ENCODE measurements around the gene FGFR4.

FGFR4 gene

GRCh38 chr5:177132136-177133095, 45.7 kb downstream of the FGFR4 start:
- DNase-seq, result no peak

DNA sequence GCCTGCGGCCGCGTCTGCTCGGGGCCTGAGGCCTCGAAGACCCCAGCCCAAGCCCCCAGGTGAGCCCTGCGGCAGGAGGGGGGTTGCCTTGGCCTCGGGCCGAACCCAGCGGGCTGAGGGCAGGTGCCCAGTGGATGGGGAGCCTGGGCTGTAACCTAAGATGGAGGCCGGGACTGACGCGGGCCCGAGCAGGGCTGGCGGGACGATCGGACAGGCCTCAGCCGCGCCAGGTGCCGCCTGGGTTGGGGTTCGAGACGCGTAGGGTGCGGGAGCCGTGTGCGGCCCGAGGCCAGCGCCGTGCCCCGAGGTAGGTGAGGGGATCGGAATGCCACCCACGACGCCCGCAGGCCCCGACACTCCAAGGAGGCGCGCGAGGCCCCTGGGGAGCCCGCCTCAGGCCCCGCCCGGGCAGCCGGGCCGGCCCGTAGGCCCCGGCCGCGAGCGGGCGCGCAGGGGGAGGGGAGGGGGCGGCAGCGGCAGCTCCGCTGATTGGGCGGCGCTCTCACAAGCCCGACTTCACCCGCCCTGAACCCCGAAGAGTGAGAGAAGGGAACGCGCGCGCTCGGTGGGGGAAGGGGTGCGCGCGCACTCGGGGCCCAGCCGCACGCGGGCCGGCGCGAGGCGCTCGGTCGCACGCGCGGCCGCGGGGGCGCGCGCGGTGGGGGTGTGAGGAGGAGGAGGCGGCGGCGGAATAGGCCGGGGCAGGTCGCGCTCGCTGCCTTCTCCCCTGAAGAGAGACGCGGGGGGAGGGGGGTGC, 46.6 kb downstream of the FGFR4 start, which contains the start of gene NSD1:
Gene NSD1 (plus strand): TSS at position 678 of the 757 bp plus-strand sequence. CDS start 1,331 bp downstream, outside the sequence.
- DNase-seq, result peak; percentile 86 to 89

DNA sequence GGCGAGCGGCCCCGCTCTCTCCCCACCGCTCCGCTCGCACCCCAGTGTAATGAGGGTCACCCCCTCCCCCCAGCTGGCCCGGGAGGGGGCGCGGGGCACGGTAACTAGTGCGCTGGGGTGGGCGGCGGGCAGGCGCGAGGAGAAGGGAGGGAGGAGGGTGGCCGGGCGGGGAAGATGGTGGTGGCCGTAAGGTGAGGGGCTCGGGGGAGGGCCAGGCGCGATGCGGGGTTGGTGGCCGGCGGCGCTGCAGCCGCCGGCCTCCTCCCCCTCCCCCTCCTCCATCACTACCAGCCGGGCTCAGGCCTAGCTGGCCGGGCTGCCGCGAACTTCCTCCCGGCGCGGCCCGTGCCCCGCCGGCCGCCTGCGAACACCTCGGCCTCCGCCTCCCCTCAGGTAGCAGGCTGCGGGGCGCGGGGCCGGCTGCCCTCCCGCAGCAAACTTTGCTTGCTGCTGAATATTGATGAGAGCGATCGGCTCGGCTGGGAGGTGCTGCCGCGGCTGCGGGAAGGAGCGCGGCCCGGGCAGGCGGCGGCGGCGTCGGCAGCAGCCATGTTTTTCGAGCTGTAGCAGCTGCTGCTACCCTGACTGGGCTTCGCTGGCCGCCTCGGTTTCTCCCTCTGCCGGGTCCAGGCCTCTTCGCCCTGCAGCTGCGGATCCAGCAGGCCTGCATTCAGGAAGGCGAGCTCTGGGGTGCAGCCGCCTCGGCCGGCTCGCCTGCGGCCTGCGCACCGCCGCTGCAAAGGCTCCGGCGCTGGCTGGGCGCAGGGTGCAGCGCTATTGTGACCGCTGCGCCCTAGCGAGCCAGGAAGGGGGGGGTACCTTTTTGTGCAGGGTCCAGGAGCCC, 47.4 kb downstream of the FGFR4 start:
- peak; percentile 30 to 39 for DNase-seq

DNA sequence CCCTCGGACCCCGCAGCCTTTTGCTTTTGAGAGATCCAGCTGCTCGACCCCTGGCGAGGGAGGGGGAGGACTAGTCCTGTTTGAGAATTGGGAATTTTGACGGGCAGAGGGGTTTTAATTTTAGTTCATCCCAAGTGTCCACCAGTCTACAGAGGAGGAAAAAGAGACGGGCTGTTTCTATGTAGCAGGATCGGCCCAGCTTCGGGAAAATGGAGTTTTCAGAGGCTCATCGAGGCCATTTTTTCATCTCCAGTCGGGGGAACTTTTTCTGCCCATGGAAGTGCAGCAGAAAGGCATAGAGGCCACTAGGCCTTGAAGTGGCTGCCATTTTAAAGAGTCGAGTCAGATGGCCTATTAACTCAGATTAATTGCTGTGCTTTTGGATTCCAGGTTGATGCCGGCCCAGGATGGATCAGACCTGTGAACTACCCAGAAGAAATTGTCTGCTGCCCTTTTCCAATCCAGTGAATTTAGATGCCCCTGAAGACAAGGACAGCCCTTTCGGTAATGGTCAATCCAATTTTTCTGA, 48.0 kb downstream of the FGFR4 start:
- no peak for DNase-seq

DNA sequence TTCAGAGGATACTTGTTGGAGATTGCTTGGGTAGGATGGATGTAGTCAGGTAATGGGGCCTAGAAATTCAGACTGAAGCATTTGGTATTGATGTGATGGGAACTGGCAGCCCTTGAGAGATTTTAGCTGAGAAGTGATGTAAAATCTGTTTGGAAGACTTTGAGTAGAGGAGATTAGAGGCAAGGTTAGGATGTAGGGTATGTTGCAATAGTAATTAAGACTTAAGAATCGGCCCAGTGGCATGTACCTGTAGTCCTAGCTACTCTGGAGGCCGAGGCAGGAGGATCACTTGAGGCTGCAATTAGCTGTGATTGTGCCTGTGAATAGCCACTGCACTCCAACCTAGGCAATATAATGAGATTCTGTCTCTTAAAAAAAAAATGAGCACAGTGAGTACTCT, 53.6 kb downstream of the FGFR4 start:
- no peak for DNase-seq

DNA sequence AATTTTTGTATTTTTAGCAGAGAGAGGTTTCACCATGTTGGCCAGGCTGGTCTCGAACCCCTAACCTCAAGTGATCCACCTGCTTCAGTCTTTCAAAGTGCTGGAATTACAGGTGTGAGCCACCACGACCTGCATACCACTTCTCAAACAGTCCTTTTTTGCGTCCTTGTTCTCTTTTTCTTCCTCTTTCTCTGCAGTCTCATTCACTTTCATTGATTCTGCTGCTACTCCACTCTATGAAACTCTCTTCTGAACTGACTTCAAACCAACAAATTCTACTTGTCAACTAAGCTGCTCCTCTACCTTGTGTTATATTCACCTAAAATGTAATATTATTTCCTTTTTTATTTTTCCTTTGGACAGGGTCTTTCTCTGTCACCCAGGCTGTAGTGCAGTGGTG, 54.8 kb downstream of the FGFR4 start:
- no peak for DNase-seq

DNA sequence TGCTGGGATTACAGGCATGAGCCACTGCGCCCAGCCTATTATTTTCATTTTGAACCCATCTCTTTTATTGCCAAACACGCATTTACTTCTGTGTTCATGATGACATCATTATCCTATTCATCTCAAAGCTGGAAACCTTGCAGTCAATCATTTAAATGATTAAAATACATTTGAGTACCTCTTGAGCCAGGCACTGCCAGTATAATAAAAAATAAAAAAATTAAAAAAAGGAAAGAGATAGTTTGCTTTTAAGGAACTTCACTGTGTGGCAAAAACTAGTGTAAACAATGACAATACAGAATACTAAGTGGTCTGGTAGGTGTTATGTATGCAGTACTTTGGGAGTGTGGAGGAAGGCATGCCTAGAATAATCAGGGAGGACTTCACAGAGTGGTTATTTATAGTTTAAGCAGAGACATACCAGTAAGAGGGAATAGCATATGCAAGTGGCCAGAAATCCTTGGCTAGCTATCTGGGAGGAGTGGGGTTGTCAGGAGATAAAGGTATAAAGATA, 55.4 kb downstream of the FGFR4 start:
- no peak for DNase-seq

- DNase-seq, result no peak
Measured at GRCh38 chr5:177142778-177143177, 56.1 kb downstream of the FGFR4 start.

DNA sequence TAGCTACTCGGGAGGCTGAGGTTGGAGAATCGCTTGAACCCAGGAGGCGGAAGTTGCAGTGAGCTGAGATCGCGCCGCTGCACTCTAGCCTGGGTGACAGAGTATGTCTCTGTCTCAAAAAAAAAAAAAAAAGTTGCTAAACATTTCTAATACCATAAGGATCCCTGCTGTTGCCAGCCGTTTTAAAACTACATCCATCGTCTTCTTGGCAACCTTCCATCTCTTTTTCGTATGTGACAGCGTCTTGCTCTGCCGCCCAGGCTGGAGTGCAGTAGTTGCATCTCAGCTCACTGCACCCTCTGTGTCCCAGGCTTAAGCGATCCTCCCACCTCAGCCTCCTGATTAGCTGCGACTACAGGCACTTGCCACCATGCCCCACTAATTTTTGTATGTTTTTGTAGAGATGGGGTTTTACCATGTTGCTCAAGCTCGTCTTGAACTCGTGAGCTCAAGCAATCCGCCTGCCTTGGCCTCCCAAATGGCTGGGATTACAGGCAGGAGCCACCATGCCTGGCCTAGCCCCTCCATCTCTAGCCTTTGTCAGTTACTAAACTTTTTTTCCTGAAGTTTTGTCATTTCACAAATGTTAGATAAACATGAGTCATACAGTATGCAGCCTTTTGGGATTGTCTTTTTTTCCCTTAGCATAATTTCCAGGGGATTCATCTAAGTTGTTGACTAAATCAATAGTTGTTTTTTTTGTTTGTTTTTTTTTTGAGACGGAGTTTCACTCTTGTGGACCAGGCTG, 60.4 kb downstream of the FGFR4 start:
- no peak for DNase-seq

Measured in stimulated activated CD4-positive, alpha-beta T cell treated with anti-CD3 and anti-CD28 coated beads, Interleukin-2, amount 100 ng/mL, for 48 hours (primary cell).